Heart left ventricle (tissue), 16 donors: Measurements from ENCODE around the gene N4BP3. TPM values are rescaled to one million over a fixed set of nuclear protein-coding genes. Genes with fewer than 3 reads are reported as not detected.
A peak's percentile ranks its signal among the peaks of the same experiment; 100 is the strongest.
"Not testable (repeated sequence)": the region's sequence is repeated elsewhere in the genome, so short reads cannot be mapped to it uniquely, and the experiment has no call there.

ENCODE experiments used
- ATAC-seq, 4 donors: fragments of 200-7000 bp; cut with Tn5 transposase; one replicate each; pipeline ENCODE4 v1.9.1; 2020 to 2022; ENCODE audit warnings: moderate library complexity in 4 of 4, mild to moderate bottlenecking in 3 of 4, moderate number of reproducible peaks in 1 of 4
- DNase-seq, 5 donors: peaks; one replicate each; pipeline ENCODE4 v3.0.0-alpha.2; 2020
- H3K27ac ChIP-seq, 12 donors: fragments of 200-600 bp; sonication (generic) in 4 of 12; one replicate each; pipeline versions ENCODE4 v1.5.0 to v1.8.0; 2016 to 2022; ENCODE audit warnings: mild to moderate bottlenecking in 2 of 12
- H3K27me3 ChIP-seq, 9 donors: fragments of 200-600 bp; sonication (generic) in 2 of 9; one replicate each; pipeline versions ENCODE4 v1.5.1 to v1.8.0; 2016 to 2022; ENCODE audit warnings: mild to moderate bottlenecking in 3 of 9
- H3K36me3 ChIP-seq, 9 donors: fragments of 200-600 bp; sonication (generic) in 2 of 9; one replicate each; pipeline versions ENCODE4 v1.5.0 to v1.8.0; 2018 to 2022; ENCODE audit warnings: mild to moderate bottlenecking in 2 of 9
- H3K4me1 ChIP-seq, 12 donors: fragments of 200-600 bp; sonication (generic) in 4 of 12; one replicate each; pipeline versions ENCODE4 v1.5.0 to v1.8.0; 2016 to 2022; ENCODE audit warnings: mild to moderate bottlenecking in 3 of 12
- H3K4me3 ChIP-seq, 12 donors: fragments of 200-600 bp; sonication (generic) in 4 of 12; one replicate each; pipeline versions ENCODE4 v1.5.0 to v1.8.0; 2017 to 2022; ENCODE audit warnings: mild to moderate bottlenecking in 9 of 12, moderate library complexity in 4 of 12
- H3K9me3 ChIP-seq, 12 donors: fragments of 200-600 bp; sonication (generic) in 4 of 12; one replicate each; pipeline versions ENCODE4 v1.5.0 to v1.8.0; 2016 to 2022; ENCODE audit warnings: mild to moderate bottlenecking in 1 of 12
- CTCF ChIP-seq, 12 donors: fragments of 200-600 bp; sonication (generic) in 4 of 12; IDR thresholded peaks; one replicate each; pipeline versions ENCODE4 v1.5.0 to v1.8.0; 2018 to 2022; ENCODE audit warnings: antibody characterized with exemption in 12 of 12, mild to moderate bottlenecking in 5 of 12
- POLR2A ChIP-seq, 2 donors: fragments of 450-650 bp; IDR thresholded peaks; one replicate each; pipeline ENCODE4 v1.6.1; 2017; ENCODE audit warnings: antibody characterized with exemption in 2 of 2, mild to moderate bottlenecking in 2 of 2, moderate library complexity in 2 of 2
- WGBS, 4 donors: extraction: QIAGEN DNeasy Blood & Tissue Kit in 2 of 4; methylation state at CpG; one replicate each; pipeline versions ENCODE4 v1.1.5 to v1.1.7; 2013 to 2018; 5-methylcytosine and 5-hydroxymethylcytosine counted together
- intact Hi-C, 10 donors: fragments of 100-400 bp; cut with DNase I; formaldehyde crosslinking; loops; one replicate each; pipeline versions ENCODE4 v1.11.1 to v1.14.2; 2022
- polyA plus RNA-seq, 2 donors: library from polyadenylated mRNA; stranded (reverse); fragments of 200-250 nt; gene quantifications; one replicate each; pipeline ENCODE4 v1.2.3, GENCODE V29; 2013
- total RNA-seq, 9 donors: library from RNA; depleted of rRNA in 2 of 9; stranded (reverse); fragments of >200 nt in 2 of 9; fragmentation: NEBNext Ultra II Directional in 3 of 9; extraction: Animal tissue kit (Norgen Biotek cat#: 25700) in 3 of 9; gene quantifications; one replicate each; pipeline versions ENCODE4 v1.1.0 to v1.2.4, GENCODE V29; 2016 to 2023
- donor health status: ischemic (EF 13 %, LVEDD 7.1; RV severe dilation, severe dysfunction).
- donor health status: healthy with polysubstance abuse.
- donor health status: DM: no; HTN: yes; CAD: no.
- donor health status: DM: no; HTN: no; CAD: no.
- donor health status: ischemic (EF 25% LVEDD 6.9; RV normal size, moderate dysfunction).
- donor health status: ischemic (EF 25% LVEDD 5.7; RV mildly dilated, moderate dysfunction).
- donor health status: healthy.
- donor health status: DM: yes; HTN: yes; CAD: no.
- donor health status: ischemic (EF 35%, LVEDD 5.7; RV mildly dilated, moderate dysfunction).
- donor health status: nonischemic (EF 11% LVEDD 7.7; RV severe dilation, severe dysfunction).
- donor health status: DM: yes; HTN: yes; CAD: no.
- donor health status: PGD.
- donor health status: ischemic (EF 29% LVEDD 5.4; RV normal size, mild dysfunction).
- donor health status: nonischemic (EF 23%, LVEDD 6.1; RV moderate dilation, normal function).

The N4BP3 gene
- total and polyA plus RNA-seq, 11 donors, result 1.9 to 6.6 (median 2.8) TPM

GRCh38 chr5:178081571-178082243, 31.6 kb upstream of the N4BP3 start:
- Histone ChIP-seq H3K27ac (no peak overlapping the region), H3K4me1 (no peaks in the 10 kb centered on the region), H3K4me3 (no peak overlapping the region), H3K27me3 (peaks cover 0 to 11% (median 7%) of the 10 kb centered on the region in 9 donors), H3K36me3 (no peaks in the 10 kb centered on the region), H3K9me3 (no peaks in the 10 kb centered on the region)
- no peak for ATAC-seq
- no peak for DNase-seq
- WGBS, 4 donors, result 74 to 80% (median 78%) methylated on average over 12 of the region's 12 CpGs
- intact Hi-C loops, result no loop called here
- no peak for TF ChIP-seq CTCF (IDR thresholded peaks at IDR 0.05)
- TF ChIP-seq POLR2A (IDR thresholded peaks at IDR 0.05), result no peak

- 65 to 77% (median 69%) methylated on average over 6 of the region's 6 CpGs for WGBS, 4 donors
- no peak for TF ChIP-seq POLR2A (IDR thresholded peaks at IDR 0.05)
- TF ChIP-seq CTCF (IDR thresholded peaks at IDR 0.05), result no peak
- Histone ChIP-seq H3K27ac (no peak overlapping the region), H3K4me3 (no peak overlapping the region), H3K27me3 (peaks cover 0 to 26% (median 7%) of the 10 kb centered on the region in 9 donors), H3K9me3 (no peaks in the 10 kb centered on the region), H3K4me1 (no peaks in the 10 kb centered on the region), H3K36me3 (no peaks in the 10 kb centered on the region)
- no peak for DNase-seq
- intact Hi-C loops, result no loop called here
- no peak for ATAC-seq
These were observed 29.4 kb upstream of the N4BP3 start for GRCh38 chr5:178083922-178084321.

DNA sequence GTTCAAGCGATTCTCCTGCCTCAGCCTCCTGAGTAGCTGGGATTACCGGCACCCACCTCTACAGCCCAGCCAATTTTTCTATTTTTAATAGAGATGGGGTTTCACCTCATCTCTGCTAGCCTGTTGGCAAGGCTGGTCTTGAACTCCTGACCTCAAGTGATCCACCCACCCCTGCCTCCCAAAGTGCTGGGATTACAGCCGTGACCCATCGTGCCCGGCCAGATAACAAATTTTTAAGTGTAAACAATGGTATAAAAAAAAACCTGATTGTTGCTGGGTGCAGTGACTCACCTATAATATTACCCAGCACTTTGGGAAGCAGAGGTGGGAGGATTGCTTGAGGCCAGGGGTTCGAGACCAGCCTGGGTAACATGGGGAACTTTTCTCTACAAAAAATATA, 28.0 kb upstream of the N4BP3 start:
- Histone ChIP-seq H3K9me3 (no peaks in the 10 kb centered on the region), H3K4me1 (no peaks in the 10 kb centered on the region), H3K27ac (no peak overlapping the region), H3K4me3 (no peak overlapping the region), H3K27me3 (peaks cover 0 to 27% (median 7%) of the 10 kb centered on the region in 9 donors), H3K36me3 (no peaks in the 10 kb centered on the region)
- TF ChIP-seq POLR2A (IDR thresholded peaks at IDR 0.05) (no peak), CTCF (IDR thresholded peaks at IDR 0.05) (no peak)
- 66 to 76% (median 72%) methylated on average over 6 of the region's 6 CpGs for WGBS, 4 donors
- no peak for ATAC-seq
- intact Hi-C loops, result no loop called here
- DNase-seq, result no peak

DNA sequence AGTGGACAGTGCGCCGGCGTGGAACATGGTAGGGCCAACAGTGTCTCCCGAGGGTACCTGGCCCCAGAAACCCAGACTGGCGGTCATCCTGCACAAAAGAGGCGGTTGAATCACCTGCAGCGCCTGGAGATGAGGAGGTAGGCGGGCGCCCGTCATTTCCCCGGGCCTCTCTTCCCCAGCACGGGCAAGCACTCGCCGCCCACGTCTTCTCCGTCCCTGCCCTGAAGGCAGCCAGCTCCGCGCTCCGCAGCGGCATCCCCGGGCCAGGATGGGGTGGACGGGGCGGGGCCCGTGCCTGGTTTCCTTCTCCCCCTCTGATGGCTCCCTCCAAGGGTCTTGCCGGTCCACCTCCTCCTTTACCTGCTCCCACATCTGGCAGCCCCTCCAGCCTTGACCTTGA, 27.1 kb upstream of the N4BP3 start:
- H3K27ac ChIP-seq, result no peak overlapping the region
- no peaks in the 10 kb centered on the region for H3K4me1 ChIP-seq
- WGBS, 4 donors, result 31 to 42% (median 38%) methylated on average over 25 of the region's 25 CpGs
- H3K9me3 ChIP-seq, result peaks cover 0 to 4% (median 0%) of the 10 kb centered on the region in 12 donors
- TF ChIP-seq POLR2A (IDR thresholded peaks at IDR 0.05) (no peak), CTCF (IDR thresholded peaks at IDR 0.05) (no peak)
- intact Hi-C loops, result no loop called here
- peak in 1 of 5 donors; percentile 18 for DNase-seq
- H3K36me3 ChIP-seq, result no peaks in the 10 kb centered on the region
- ATAC-seq, result no peak
- no peak overlapping the region for H3K4me3 ChIP-seq
- peaks cover 0 to 27% (median 7%) of the 10 kb centered on the region in 9 donors for H3K27me3 ChIP-seq

- ATAC-seq, H3K4me3 ChIP-seq, H3K27ac ChIP-seq, H3K4me1 ChIP-seq, H3K36me3 ChIP-seq, intact Hi-C loops, DNase-seq: not testable (repeated sequence)
- peaks cover 0 to 27% (median 7%) of the 10 kb centered on the region in 9 donors for H3K27me3 ChIP-seq
- peaks cover 0 to 12% (median 0%) of the 10 kb centered on the region in 12 donors for H3K9me3 ChIP-seq
- WGBS, 4 donors, result 72 to 84% (median 80%) methylated on average over 5 of the region's 5 CpGs
These were observed 26.1 kb upstream of the N4BP3 start for GRCh38 chr5:178087199-178087598.
